Activated T-helper 1 cell treated with anti-CD3 and anti-CD28 coated beads, Interleukin-2, amount 50 U/mL, for 16 hours (primary cell): ENCODE results near the gene CEP41.
A peak's percentile ranks its signal among the peaks of the same experiment; 100 is the strongest.

Experiments
- DNase-seq, 2 donors: peaks; one replicate each; pipeline ENCODE4 v3.0.0-alpha.2; 2020; ENCODE audit warnings: low read depth in 1 of 2, low spot score in 1 of 2

Gene CEP41

GRCh38 chr7:130440527-130441365 is at the start of gene CEP41:
CEP41 (minus strand) TSS chr7:130441016; CDS start chr7:130440966, 50 bp downstream.
- DNase-seq = peak; percentile 67 to 84

GRCh38 chr7:130490311-130490791 is 49.5 kb upstream of the CEP41 start:
- DNase-seq = no peak

DNA sequence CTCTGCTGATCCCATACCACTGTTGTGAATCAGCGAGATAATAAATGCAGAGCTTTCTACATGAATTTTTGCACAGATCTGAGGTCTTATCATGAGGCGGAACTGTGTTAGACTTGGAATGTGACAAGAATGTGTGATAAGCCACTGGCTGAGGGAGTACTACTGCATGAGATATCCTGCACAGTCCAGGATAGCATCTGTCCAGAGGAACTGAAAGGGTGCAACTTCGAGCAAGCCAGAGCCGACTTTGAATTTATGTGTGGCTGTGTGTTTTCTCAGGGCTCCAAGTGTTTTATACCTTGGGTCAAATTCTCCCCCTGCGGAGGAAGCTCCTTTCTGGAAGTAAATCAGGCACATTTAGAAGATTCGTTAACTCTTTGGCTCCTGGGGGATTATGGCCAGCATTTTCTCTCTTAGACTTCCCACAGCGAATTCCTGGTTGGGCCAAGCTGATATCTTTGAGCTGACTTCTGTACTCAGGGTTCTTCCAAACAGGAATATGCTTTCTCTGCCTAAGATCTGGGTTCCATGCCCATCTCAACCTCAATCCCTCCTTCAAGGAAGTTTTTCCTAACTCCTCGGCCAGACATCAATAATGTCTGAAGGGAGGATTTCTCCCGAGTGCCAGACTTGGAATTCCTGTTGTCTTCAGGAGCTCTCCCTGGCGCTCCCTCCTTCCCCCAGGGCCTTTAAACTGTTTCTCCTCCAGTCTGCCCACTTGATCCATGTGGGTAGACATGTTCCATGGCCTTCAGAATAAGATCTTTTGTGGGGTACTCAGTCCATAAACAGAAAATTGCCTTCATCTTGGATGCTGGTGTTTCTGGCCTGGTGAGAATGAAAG is 48.5 kb upstream of the CEP41 start:
- DNase-seq = no peak

- DNase-seq = no peak
Measured at GRCh38 chr7:130488392-130489139, 47.8 kb upstream of the CEP41 start.

- DNase-seq = no peak
Measured at GRCh38 chr7:130486954-130487436, 46.2 kb upstream of the CEP41 start.

DNA sequence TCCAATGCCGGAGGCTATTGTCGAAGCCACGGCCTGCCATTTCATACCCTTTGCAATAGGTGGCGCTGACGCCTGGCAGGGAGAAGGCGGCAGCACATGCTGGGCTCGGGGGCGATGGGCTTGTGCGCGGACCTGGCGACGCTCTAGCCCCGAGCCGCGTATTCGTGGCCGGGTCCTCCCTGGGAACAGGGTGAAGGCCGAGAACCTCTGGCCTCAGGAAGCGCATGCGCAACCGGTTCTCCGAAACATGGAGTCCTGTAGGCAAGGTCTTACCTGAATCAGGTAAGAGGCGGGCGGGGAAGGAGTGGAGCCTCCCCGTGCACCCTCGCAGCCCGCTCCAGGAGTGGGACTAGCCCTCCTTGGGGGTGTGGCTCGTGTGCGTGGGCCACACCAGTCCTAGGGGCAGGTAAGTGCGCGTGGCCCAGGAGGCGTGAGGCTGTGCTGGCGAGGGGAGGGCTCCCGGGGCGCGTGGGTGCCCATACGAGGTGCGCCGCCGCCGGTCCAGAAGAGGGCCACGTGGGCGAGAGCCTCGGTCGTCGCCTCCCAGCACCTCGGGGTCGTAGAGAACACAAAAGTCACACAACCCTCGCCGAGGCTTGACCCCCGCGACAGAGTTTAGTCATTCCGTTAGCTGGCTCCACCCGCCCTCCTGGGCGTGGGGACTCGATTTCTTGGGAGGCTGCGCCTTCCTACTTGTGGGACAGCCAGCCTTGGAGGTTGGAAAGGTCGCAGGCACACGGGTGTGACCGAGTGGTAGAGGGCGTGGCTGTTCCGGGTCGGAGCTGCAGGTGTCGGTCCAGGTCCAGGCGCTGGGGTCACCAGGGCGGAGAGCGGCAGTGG is 45.5 kb upstream of the CEP41 start:
- peak in 1 of 2 donors; percentile 25 for DNase-seq

GRCh38 chr7:130485734-130486113 is 44.9 kb upstream of the CEP41 start:
- no peak for DNase-seq

GRCh38 chr7:130483031-130483430 is 42.2 kb upstream of the CEP41 start:
- DNase-seq = no peak

DNA sequence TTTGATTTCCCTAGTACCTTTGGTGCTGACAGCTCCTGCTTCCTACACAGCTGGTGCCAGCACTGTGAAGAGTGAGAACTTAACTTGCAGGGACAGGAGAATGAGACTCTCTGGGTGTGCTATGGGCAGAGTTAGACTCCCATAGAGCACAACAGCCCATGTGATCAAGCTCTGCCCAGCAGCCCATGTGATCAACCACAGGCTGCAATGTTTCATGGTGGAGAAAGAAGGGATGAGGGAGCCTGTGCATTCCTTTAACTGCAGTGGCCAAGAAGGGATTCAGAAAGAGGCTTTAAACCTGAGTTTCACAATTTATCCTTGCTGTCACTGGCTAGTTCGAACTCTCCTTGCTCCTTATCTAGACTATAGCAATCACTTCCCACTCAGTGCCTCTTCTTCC is 41.1 kb upstream of the CEP41 start:
- no peak for DNase-seq

- no peak for DNase-seq
Measured at GRCh38 chr7:130479716-130480400, 39.0 kb upstream of the CEP41 start.

DNA sequence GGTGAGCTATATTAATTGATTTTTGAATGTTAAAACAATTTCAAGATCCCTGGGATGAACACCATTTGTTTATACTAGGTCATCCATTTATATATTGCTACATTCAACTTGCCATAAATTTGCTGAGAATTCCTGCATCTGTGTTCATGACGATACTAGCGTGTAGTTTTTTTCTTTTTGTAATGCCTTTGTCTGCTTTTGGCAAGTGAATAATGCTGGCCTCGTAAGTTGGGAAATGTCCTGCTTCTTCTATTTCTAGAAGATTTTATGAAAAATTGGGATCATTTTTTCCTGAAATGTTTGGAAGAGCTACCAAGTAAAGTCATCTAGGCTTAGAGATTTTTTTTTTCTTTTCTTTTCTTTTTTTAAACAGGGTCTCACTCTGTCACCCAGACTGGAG is 38.2 kb upstream of the CEP41 start:
- DNase-seq = no peak

- DNase-seq = no peak
Measured at GRCh38 chr7:130476297-130477150, 35.7 kb upstream of the CEP41 start.

GRCh38 chr7:130475776-130476175 is 35.0 kb upstream of the CEP41 start:
- DNase-seq = no peak

DNA sequence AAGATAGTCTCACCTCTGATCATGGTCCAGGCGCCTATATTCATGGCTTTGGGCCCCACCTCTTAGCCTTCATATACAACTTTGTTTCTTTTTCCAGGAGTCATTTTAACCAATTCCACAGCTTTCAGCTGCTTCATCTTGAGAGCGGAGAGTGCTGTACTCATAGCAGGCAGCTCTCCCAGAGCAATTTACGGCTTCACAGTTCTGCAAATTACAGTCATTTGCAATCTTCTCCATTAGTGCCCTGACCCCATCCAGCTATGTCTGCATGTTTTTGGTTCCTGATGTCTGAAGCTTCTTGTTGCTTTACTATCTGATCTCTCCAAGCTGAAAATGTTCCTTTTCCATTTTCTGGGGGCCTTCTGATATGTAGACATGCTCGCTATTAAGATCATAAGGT is 33.1 kb upstream of the CEP41 start:
- no peak for DNase-seq

GRCh38 chr7:130473289-130473688 is 32.5 kb upstream of the CEP41 start:
- no peak for DNase-seq

DNA sequence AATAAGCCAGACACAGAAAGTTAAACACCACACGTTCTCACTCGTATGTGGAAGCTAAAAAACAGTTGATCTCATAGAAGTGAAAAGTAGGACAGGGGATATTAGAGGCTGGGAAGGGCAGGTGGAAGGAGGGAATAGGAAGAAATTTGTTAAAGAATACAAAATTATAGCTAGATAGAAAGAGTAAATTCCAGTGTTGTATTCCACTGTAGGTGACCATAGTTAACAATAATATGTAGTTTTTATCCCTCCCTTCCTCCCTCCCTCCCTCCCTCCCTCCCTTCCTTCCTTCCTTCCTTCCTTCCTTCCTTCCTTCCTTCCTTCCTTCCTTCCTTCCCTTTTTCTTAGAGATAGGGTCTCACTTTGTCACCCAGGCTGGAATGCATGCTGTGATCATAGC is 31.2 kb upstream of the CEP41 start:
- DNase-seq = no peak

GRCh38 chr7:130468612-130469011 is 27.8 kb upstream of the CEP41 start:
- DNase-seq = no peak

GRCh38 chr7:130463553-130464434 is 23.0 kb upstream of the CEP41 start:
- DNase-seq = no peak
